Ishikawa (cell line): ENCODE data around the gene DKC1.
A peak's percentile ranks its signal among the peaks of the same experiment; 100 is the strongest.

Experiments used
- CEBPB ChIP-seq: IDR thresholded peaks from 2 replicates; pipeline ENCODE4 v1.6.1; 2012
- CREB1 ChIP-seq: IDR thresholded peaks from 2 replicates; pipeline ENCODE4 v1.6.1; 2012; ENCODE audit warnings: low read depth
- EGR1 ChIP-seq: IDR thresholded peaks from 2 replicates; pipeline ENCODE4 v1.6.1; 2012
- EP300 ChIP-seq: IDR thresholded peaks from 2 replicates; pipeline ENCODE4 v1.6.1; 2012; ENCODE audit warnings: borderline replicate concordance
- FOXM1 ChIP-seq: IDR thresholded peaks from 2 replicates; pipeline ENCODE4 v1.6.1; 2012; ENCODE audit warnings: low read depth, borderline replicate concordance
- NFIC ChIP-seq: IDR thresholded peaks from 2 replicates; pipeline ENCODE4 v1.6.1; 2012
- RAD21 ChIP-seq: IDR thresholded peaks from 2 replicates; pipeline ENCODE4 v1.6.1; 2012; ENCODE audit warnings: low read depth
- TAF1 ChIP-seq: IDR thresholded peaks from 2 replicates; pipeline ENCODE4 v1.6.1; 2012; ENCODE audit warnings: low read depth, mild to moderate bottlenecking
- TCF12 ChIP-seq: IDR thresholded peaks from 2 replicates; pipeline ENCODE4 v1.6.1; 2012; ENCODE audit warnings: low read depth
- TEAD4 ChIP-seq: IDR thresholded peaks from 2 replicates; pipeline ENCODE4 v1.6.1; 2012
- YY1 ChIP-seq: IDR thresholded peaks from 2 replicates; pipeline ENCODE4 v1.6.1; 2012; ENCODE audit warnings: low read depth
- ZBTB7A ChIP-seq: IDR thresholded peaks from 2 replicates; pipeline ENCODE4 v1.6.1; 2012; ENCODE audit warnings: low read depth
- TF ChIP-seq, protein P1 (sequence below): IDR thresholded peaks from 2 replicates; pipeline ENCODE4 v1.6.1; 2012
- TF ChIP-seq, protein P2 (sequence below): IDR thresholded peaks from 2 replicates; pipeline ENCODE4 v1.6.1; 2012; ENCODE audit warnings: low read depth, mild to moderate bottlenecking
- TF ChIP-seq, protein P3 (sequence below): IDR thresholded peaks from 2 replicates; pipeline ENCODE4 v1.6.1; 2012

DKC1 gene

DNA sequence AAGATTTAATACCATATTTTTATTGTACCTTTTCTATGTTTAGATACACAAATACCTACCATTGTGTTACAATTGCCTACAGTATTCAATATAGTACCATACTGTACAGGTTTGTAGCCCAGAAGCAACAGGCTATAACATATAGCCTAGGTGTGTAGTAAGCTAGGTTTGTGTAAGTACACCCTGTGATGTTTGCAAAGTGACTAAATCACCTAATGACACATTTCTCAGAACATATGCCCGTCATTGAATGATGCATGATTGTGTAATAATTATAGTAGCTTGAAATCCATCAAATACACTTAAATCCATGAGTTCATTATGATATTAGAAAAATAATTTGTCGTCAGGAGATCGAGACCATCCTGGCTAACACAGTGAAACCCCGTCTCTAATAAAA is 42.6 kb upstream of the DKC1 start:
- TF ChIP-seq RAD21 (no peak), TEAD4 (no peak), TCF12 (no peak), CEBPB (no peak), EP300 (no peak), ZBTB7A (no peak)

DNA sequence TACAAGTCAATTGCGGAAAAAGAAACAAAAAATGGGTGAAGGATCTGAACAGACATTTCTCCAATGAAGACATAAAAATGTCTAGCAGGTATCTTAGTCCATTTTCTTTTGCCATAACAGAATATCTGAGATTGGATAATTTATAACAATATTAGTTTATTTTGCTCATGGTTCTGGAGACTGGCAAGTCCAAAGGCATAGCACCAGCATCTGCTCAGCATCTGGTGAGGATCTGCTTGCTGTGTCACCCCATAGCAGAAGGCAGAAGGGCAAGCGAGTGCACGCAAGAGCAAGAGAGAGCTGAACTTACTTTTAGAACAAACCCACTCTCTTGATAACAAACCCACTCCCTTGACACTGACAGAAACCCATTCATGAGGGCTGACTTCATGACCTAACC is 41.5 kb upstream of the DKC1 start:
- no peak for TF ChIP-seq RAD21

DNA sequence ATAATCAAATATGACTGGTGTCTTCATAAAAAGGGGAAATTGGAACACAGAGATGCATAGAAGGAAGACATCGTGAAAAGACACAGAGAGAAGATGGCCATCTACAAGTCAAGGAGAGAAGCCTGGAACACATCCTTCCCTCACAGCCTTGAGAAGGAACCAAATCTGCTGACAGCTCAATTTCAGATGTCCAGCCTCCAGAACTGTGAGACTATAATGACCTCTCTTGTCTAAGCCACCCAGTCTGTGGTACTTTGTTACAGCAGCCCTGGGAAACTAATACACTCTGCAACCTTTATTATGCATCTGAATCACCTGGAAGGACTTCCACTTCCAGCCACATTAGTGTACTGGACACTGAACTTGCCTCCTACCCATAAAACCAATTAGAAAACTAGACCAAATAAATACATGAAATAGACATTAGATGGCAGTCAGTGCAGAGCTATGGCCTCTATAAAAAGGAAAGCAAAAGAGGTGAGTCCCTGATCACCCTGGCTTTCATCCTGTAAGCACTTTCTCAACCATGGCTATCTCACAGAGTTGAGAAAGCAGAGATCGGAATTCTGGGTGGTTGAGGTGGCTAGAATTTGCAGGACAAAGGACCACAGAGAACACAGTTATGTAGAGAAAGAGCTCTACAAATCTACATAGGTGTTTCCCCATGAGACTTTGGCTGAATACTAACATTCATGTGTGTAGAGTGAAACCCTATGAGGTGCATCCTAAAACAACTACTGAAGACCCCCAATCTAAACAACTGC is 37.5 kb upstream of the DKC1 start:
- TF ChIP-seq, protein P1, sequence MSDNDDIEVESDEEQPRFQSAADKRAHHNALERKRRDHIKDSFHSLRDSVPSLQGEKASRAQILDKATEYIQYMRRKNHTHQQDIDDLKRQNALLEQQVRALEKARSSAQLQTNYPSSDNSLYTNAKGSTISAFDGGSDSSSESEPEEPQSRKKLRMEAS, result no peak
- TF ChIP-seq TCF12, result no peak
- no peak for TF ChIP-seq EP300
- TF ChIP-seq, protein P2, sequence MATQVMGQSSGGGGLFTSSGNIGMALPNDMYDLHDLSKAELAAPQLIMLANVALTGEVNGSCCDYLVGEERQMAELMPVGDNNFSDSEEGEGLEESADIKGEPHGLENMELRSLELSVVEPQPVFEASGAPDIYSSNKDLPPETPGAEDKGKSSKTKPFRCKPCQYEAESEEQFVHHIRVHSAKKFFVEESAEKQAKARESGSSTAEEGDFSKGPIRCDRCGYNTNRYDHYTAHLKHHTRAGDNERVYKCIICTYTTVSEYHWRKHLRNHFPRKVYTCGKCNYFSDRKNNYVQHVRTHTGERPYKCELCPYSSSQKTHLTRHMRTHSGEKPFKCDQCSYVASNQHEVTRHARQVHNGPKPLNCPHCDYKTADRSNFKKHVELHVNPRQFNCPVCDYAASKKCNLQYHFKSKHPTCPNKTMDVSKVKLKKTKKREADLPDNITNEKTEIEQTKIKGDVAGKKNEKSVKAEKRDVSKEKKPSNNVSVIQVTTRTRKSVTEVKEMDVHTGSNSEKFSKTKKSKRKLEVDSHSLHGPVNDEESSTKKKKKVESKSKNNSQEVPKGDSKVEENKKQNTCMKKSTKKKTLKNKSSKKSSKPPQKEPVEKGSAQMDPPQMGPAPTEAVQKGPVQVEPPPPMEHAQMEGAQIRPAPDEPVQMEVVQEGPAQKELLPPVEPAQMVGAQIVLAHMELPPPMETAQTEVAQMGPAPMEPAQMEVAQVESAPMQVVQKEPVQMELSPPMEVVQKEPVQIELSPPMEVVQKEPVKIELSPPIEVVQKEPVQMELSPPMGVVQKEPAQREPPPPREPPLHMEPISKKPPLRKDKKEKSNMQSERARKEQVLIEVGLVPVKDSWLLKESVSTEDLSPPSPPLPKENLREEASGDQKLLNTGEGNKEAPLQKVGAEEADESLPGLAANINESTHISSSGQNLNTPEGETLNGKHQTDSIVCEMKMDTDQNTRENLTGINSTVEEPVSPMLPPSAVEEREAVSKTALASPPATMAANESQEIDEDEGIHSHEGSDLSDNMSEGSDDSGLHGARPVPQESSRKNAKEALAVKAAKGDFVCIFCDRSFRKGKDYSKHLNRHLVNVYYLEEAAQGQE, result no peak

DNA sequence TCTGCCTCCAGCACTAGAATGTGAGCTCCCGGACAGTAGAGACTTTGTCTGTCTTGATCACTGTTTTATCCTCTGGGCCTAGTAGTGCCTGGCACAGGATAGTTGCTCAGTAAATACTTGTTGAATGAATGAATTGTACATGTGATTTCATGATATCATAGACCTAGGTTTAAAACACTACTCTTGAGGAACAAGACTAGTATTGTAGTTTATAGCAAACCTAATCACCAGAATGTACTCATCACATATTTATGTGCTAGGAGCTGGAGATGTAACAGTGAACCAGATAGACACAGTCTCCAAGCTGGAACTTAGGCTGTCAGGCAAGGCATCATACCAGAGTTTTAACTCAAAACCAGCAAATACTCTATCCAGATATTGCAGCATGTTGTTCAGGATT is 35.2 kb upstream of the DKC1 start:
- TF ChIP-seq, protein P3, sequence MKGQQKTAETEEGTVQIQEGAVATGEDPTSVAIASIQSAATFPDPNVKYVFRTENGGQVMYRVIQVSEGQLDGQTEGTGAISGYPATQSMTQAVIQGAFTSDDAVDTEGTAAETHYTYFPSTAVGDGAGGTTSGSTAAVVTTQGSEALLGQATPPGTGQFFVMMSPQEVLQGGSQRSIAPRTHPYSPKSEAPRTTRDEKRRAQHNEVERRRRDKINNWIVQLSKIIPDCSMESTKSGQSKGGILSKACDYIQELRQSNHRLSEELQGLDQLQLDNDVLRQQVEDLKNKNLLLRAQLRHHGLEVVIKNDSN, result no peak
- TF ChIP-seq EP300, result no peak
- TF ChIP-seq, protein P1, result no peak
- no peak for TF ChIP-seq TEAD4
- TF ChIP-seq EGR1, result no peak
- no peak for TF ChIP-seq TCF12
- no peak for TF ChIP-seq YY1
- TF ChIP-seq CEBPB, result no peak

DNA sequence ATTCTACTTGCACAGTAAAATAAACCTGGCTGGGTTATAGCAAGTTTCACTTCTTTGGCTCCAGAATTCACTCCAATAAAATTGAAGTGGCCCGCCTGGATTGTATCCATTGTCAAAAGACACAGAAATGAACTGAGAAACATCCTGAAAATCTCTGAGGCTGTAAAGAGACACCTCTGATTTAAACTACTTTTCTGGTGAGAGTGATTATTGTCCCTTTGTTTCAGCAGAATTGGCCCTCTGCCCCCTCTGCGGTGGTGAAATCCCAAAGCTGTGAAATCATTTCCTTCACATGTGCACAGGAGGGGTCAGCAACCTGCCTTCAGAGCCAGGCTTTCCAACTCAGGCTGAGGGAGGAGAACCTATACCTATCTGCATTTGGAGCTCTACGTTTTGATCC is 34.8 kb upstream of the DKC1 start:
- no peak for TF ChIP-seq ZBTB7A
- no peak for TF ChIP-seq YY1
- no peak for TF ChIP-seq CEBPB
- 0 out of 2 replicates have a peak, but pooled peaks have one; percentile 21 for TF ChIP-seq FOXM1
- TF ChIP-seq TCF12, result peak; percentile 64
- TF ChIP-seq TAF1, result no peak
- peak; percentile 58 for TF ChIP-seq TEAD4
- TF ChIP-seq, protein P1, result peak; percentile 35; the same call in 1 of the 2 replicates
- peak; percentile 66; the same call in 1 of the 2 replicates for TF ChIP-seq EP300
- peak; percentile 83 for TF ChIP-seq NFIC

DNA sequence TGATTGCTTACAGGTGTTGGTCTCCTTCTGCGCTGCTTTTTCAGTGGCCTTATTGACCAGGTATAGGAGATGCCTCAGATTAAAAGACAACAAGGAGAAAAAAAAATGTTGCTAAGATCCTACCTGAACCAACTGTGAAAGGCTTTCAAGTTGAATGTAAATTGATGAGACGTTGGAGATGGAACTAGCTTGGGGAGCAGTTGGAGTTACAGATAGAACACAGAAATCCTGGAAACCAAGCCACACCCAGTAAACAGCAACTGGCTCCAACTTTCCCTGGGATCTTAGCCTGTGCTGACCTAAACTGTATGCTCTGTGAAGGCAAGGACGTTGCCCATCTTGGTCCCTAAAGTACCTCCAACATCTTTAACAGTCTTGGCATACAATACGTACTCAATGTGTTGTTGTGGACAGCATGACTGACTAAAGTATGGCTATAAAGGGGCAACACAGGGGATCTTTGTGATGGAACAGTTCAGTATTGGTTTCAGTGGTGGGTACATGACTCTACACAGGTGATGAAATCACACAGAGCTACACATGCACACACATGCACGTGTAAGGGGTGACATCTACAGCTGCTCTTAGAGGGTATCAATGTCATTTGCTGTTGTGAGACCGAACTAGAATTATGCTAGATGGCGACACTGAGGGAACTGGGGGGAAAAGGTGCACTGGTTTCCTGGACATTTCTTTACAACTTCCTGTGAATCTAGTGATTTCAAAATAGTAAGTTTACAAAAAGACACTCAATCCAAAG is 34.1 kb upstream of the DKC1 start:
- TF ChIP-seq TAF1, result no peak
- TF ChIP-seq, protein P2, result no peak
- no peak for TF ChIP-seq EP300
- TF ChIP-seq ZBTB7A, result no peak

DNA sequence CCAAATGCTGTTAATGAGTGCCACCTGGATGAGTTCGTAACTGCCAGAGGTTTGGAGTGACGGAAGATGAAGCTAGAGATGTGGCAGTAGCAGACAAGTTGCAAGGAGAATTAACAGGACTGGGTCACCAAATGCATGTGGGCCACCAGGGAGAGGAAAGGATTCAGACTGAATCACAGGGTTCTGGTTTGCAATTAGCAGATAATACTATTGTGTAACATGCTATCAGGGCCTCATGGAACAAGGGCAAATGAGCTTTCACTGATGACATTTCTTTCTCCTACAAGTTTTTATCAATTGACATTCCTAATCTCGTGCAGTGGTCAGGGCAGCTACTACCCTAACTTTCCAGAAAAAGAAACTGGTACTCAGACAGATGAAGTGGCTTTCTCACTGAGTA is 33.2 kb upstream of the DKC1 start:
- no peak for TF ChIP-seq EP300
- TF ChIP-seq YY1, result no peak
- no peak for TF ChIP-seq TAF1
- TF ChIP-seq CEBPB, result no peak
- TF ChIP-seq RAD21, result no peak
- TF ChIP-seq TEAD4, result no peak
- TF ChIP-seq ZBTB7A, result no peak
- no peak for TF ChIP-seq CREB1
- TF ChIP-seq, protein P2, result no peak
- no peak for TF ChIP-seq NFIC
- TF ChIP-seq EGR1, result no peak
